HFF-Myc (cell line): ENCODE data around the gene CORIN.

Experiments
- DNase-seq: peaks from one replicate; pipeline ENCODE4 v3.0.0-alpha.2; 2011; ENCODE audit warnings: low read depth; ENCODE audit errors: extremely low read depth
- H3K4me3 ChIP-seq: replicated peaks from 2 replicates; pipeline ENCODE4 v1.5.1; 2011; ENCODE audit warnings: low read depth, mild to moderate bottlenecking, control low read depth, low read length
- CTCF ChIP-seq: IDR thresholded peaks from 2 replicates; pipeline ENCODE4 v1.5.1; 2012; ENCODE audit warnings: mild to moderate bottlenecking, low read depth, low read length, control low read depth; ENCODE audit errors: missing control alignments

The CORIN gene

GRCh38 chr4:47615385-47615784 lies 222.5 kb downstream of the CORIN start:
- no peak overlapping the region for H3K4me3 ChIP-seq
- no peak for TF ChIP-seq CTCF
- DNase-seq: no peak

GRCh38 chr4:47612116-47613023 lies 225.5 kb downstream of the CORIN start:
- DNase-seq: no peak
- TF ChIP-seq CTCF: no peak
- no peak overlapping the region for H3K4me3 ChIP-seq

- H3K4me3 ChIP-seq: no peak overlapping the region
- no peak for TF ChIP-seq CTCF
- DNase-seq: no peak
Observed at GRCh38 chr4:47606482-47606881, 231.4 kb downstream of the CORIN start.

GRCh38 chr4:47598896-47599295 lies 239.0 kb downstream of the CORIN start:
- no peak for TF ChIP-seq CTCF
- no peak for DNase-seq
- H3K4me3 ChIP-seq: no peak overlapping the region

GRCh38 chr4:47598320-47598719 lies 239.5 kb downstream of the CORIN start:
- no peak overlapping the region for H3K4me3 ChIP-seq
- no peak for TF ChIP-seq CTCF
- DNase-seq: no peak

- no peak overlapping the region for H3K4me3 ChIP-seq
- no peak for TF ChIP-seq CTCF
- DNase-seq: no peak
Observed at GRCh38 chr4:47597696-47598095, 240.2 kb downstream of the CORIN start.

- DNase-seq: no peak
- TF ChIP-seq CTCF: no peak
- H3K4me3 ChIP-seq: no peak overlapping the region
Observed at GRCh38 chr4:47590325-47590724, 247.5 kb downstream of the CORIN start.
